SK-N-SH treated with all-trans-retinoic acid at 6 μM for 48 hours (cell line): ENCODE data around the gene RGS12.

ENCODE experiments used
- ATAC-seq: fragments of 200-7000 bp; cut with Tn5 transposase; 3 replicates; pipeline ENCODE4 v1.9.1; 2020; ENCODE audit warnings: mild to moderate bottlenecking, moderate library complexity
- ARNTL ChIP-seq: fragments of 450-650 bp; formaldehyde crosslinking; IDR thresholded peaks from 2 replicates; pipeline ENCODE4 v1.5.0; 2020; ENCODE audit warnings: low read depth, mild to moderate bottlenecking, moderate library complexity, borderline replicate concordance
- BACH2 ChIP-seq: fragments of 250-450 bp; sonication (Bioruptor Pico); IDR thresholded peaks from 2 replicates; pipeline ENCODE4 v1.9.0; 2021; ENCODE audit warnings: mild to moderate bottlenecking, borderline replicate concordance
- CSDC2 ChIP-seq: fragments of 250-450 bp; sonication (Bioruptor Pico); IDR thresholded peaks from 2 replicates; pipeline ENCODE4 v1.5.0; 2020; ENCODE audit warnings: mild to moderate bottlenecking, moderate library complexity
- CSRNP3 ChIP-seq: fragments of 250-450 bp; sonication (Bioruptor Pico); IDR thresholded peaks from 2 replicates; pipeline ENCODE4 v1.5.1; 2021; ENCODE audit warnings: mild to moderate bottlenecking, moderate library complexity
- ESRRG ChIP-seq: fragments of 250-450 bp; sonication (Bioruptor Pico); IDR thresholded peaks from 2 replicates; pipeline ENCODE4 v1.6.1; 2021; ENCODE audit warnings: mild to moderate bottlenecking
- GLIS3 ChIP-seq: fragments of 250-450 bp; sonication (Bioruptor Pico); IDR thresholded peaks from 2 replicates; pipeline ENCODE4 v1.5.0; 2020; ENCODE audit warnings: mild to moderate bottlenecking, moderate library complexity
- OSR1 ChIP-seq: fragments of 250-450 bp; sonication (Bioruptor Pico); IDR thresholded peaks from 2 replicates; pipeline ENCODE4 v1.8.0; 2022; ENCODE audit warnings: moderate library complexity, mild to moderate bottlenecking, inconsistent platforms
- PATZ1 ChIP-seq: fragments of 250-450 bp; sonication (Bioruptor Pico); IDR thresholded peaks from 2 replicates; pipeline ENCODE4 v1.8.0; 2020; ENCODE audit warnings: mild to moderate bottlenecking, moderate library complexity, borderline replicate concordance
- POU6F1 ChIP-seq: fragments of 250-450 bp; sonication (Bioruptor Pico); IDR thresholded peaks from 2 replicates; pipeline ENCODE4 v1.8.0; 2021; ENCODE audit warnings: low read depth, mild to moderate bottlenecking, moderate library complexity, borderline replicate concordance
- PPARA ChIP-seq: fragments of 250-450 bp; sonication (Bioruptor Pico); IDR thresholded peaks from 2 replicates; pipeline ENCODE4 v1.5.0; 2020; ENCODE audit warnings: mild to moderate bottlenecking, borderline replicate concordance
- RARB ChIP-seq: fragments of 250-450 bp; sonication (Bioruptor Pico); IDR thresholded peaks from 2 replicates; pipeline ENCODE4 v1.8.0; 2021; ENCODE audit warnings: mild to moderate bottlenecking, moderate library complexity
- SNAI2 ChIP-seq: fragments of 250-450 bp; sonication (Bioruptor Pico); IDR thresholded peaks from 2 replicates; pipeline ENCODE4 v1.5.0; 2020; ENCODE audit warnings: mild to moderate bottlenecking, moderate library complexity
- TOX ChIP-seq: fragments of 250-450 bp; sonication (Bioruptor Pico); IDR thresholded peaks from 2 replicates; pipeline ENCODE4 v1.8.0; 2021; ENCODE audit warnings: mild to moderate bottlenecking, moderate library complexity, borderline replicate concordance
- TSHZ2 ChIP-seq: fragments of 250-450 bp; sonication (Bioruptor Pico); IDR thresholded peaks from 2 replicates; pipeline ENCODE4 v1.5.0; 2020; ENCODE audit warnings: mild to moderate bottlenecking, moderate library complexity
- ZC3H10 ChIP-seq: fragments of 250-450 bp; sonication (Bioruptor Pico); IDR thresholded peaks from 2 replicates; pipeline ENCODE4 v1.5.1; 2021; ENCODE audit warnings: mild to moderate bottlenecking, moderate library complexity
- ZFP3 ChIP-seq: fragments of 250-450 bp; sonication (Bioruptor Pico); IDR thresholded peaks from 2 replicates; pipeline ENCODE4 v1.5.0; 2020; ENCODE audit warnings: mild to moderate bottlenecking, moderate library complexity
- ZFP30 ChIP-seq: fragments of 450-650 bp; formaldehyde crosslinking; IDR thresholded peaks from 2 replicates; pipeline ENCODE4 v1.5.0; 2022; ENCODE audit warnings: mild to moderate bottlenecking, moderate library complexity
- ZNF565 ChIP-seq: fragments of 450-650 bp; formaldehyde crosslinking; conservative IDR thresholded peaks from 2 replicates; pipeline ENCODE4 v1.5.0; 2020; ENCODE audit warnings: low read depth, mild to moderate bottlenecking, moderate library complexity
- ZNF70 ChIP-seq: fragments of 450-650 bp; formaldehyde crosslinking; IDR thresholded peaks from 2 replicates; pipeline ENCODE4 v1.5.0; 2020; ENCODE audit warnings: mild to moderate bottlenecking, moderate library complexity
- ZNF8 ChIP-seq: fragments of 450-650 bp; formaldehyde crosslinking; IDR thresholded peaks from 2 replicates; pipeline ENCODE4 v1.5.0; 2020; ENCODE audit warnings: mild to moderate bottlenecking, moderate library complexity

Gene RGS12

GRCh38 chr4:3314706-3315260, 22.0 kb downstream of the RGS12 start:
- no peak for ATAC-seq

GRCh38 chr4:3315566-3315965, 22.7 kb downstream of the RGS12 start:
- ATAC-seq = no peak
- TF ChIP-seq ESRRG (CRISPR knock-in tag) = no peak
- no peak for TF ChIP-seq OSR1 (CRISPR knock-in tag)
- TF ChIP-seq CSRNP3 (CRISPR knock-in tag) = no peak
- TF ChIP-seq ZFP30 = no peak
- TF ChIP-seq RARB (CRISPR knock-in tag) = no peak
- TF ChIP-seq GLIS3 (CRISPR knock-in tag) = no peak
- TF ChIP-seq BACH2 (CRISPR knock-in tag) = no peak
- no peak for TF ChIP-seq ZNF8 (CRISPR knock-in tag)
- no peak for TF ChIP-seq TOX (CRISPR knock-in tag)
- TF ChIP-seq ZFP3 (CRISPR knock-in tag) = no peak
- no peak for TF ChIP-seq PPARA
- no peak for TF ChIP-seq ZNF565 (CRISPR knock-in tag)
- no peak for TF ChIP-seq PATZ1 (CRISPR knock-in tag)

More at GRCh38 chr4:3314706-3315260, 22.0 kb downstream of the RGS12 start:
- TF ChIP-seq SNAI2 (CRISPR knock-in tag) (no peak), ESRRG (CRISPR knock-in tag) (no peak), ARNTL (no peak), OSR1 (CRISPR knock-in tag) (no peak), TOX (CRISPR knock-in tag) (no peak), RARB (CRISPR knock-in tag) (no peak), CSDC2 (no peak), ZNF8 (CRISPR knock-in tag) (no peak), GLIS3 (CRISPR knock-in tag) (no peak), CSRNP3 (CRISPR knock-in tag) (no peak), ZNF70 (CRISPR knock-in tag) (no peak), ZC3H10 (no peak), POU6F1 (CRISPR knock-in tag) (no peak), PATZ1 (CRISPR knock-in tag) (no peak), ZFP30 (no peak), TSHZ2 (no peak), BACH2 (CRISPR knock-in tag) (no peak), ZNF565 (CRISPR knock-in tag) (no peak)
- TF ChIP-seq, all 23 proteins: peak for 0
